ENCODE data around the gene PLG.
"Not testable (repeated sequence)": the region's sequence is repeated elsewhere in the genome, so short reads cannot be mapped to it uniquely, and the experiment has no call there.

The PLG gene

DNA sequence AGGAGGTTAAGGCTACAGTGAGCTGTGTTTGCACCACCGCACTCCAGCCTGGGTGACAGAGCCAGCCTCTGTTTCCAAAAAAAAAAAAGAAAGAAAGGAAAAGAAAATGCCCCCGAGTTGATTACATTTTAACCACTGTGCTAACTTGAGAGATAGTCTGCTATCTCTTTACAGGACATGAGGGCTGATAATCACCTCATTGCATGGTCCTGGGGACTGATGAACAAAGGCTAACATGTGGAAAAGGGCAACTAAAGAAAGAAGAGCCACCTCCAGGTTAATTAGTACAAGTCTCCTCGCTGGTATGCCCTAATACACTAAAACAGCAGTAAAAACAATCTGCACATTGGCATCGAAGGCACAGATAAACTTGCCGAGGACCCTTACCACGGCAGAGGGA lies 4.2 kb upstream of the PLG start:
- Mint-ChIP-seq H3K36me3 (ENCODE audit: low read depth) (no peaks in the 10 kb centered on the region), H3K27ac (no peak overlapping the region), H3K4me3 (no peak overlapping the region), H3K9me3 (peaks cover 11% of the 10 kb centered on the region), H3K4me1 (no peaks in the 10 kb centered on the region), H3K27me3 (ENCODE audit: low read depth) (no peaks in the 10 kb centered on the region)
- TF ChIP-seq, protein P1, sequence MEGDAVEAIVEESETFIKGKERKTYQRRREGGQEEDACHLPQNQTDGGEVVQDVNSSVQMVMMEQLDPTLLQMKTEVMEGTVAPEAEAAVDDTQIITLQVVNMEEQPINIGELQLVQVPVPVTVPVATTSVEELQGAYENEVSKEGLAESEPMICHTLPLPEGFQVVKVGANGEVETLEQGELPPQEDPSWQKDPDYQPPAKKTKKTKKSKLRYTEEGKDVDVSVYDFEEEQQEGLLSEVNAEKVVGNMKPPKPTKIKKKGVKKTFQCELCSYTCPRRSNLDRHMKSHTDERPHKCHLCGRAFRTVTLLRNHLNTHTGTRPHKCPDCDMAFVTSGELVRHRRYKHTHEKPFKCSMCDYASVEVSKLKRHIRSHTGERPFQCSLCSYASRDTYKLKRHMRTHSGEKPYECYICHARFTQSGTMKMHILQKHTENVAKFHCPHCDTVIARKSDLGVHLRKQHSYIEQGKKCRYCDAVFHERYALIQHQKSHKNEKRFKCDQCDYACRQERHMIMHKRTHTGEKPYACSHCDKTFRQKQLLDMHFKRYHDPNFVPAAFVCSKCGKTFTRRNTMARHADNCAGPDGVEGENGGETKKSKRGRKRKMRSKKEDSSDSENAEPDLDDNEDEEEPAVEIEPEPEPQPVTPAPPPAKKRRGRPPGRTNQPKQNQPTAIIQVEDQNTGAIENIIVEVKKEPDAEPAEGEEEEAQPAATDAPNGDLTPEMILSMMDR (IDR thresholded peaks at IDR 0.05; ENCODE audit: unreplicated experiment in 3 of 3), result no peak

DNA sequence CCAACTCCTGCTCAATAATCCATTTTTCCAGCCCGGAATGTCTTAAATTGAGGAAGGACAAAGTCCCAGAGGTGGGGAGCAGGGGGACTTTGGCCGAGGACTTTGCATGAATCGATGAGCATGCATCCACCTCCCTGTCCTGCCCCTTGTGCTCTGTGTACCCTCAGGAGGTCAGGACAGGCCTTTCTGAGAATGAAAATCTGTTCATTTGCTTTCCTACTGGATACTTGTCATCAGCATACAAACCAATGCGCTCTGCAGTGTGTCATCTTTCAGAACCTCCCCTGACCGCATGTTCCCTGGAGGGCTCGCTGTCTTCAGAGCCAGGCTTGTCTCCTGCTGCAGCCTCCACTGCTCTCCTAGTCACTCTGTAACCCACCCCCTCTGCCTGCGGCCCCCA lies 2.6 kb downstream of the PLG start:
- not testable (repeated sequence) for H3K27ac Mint-ChIP-seq; H3K4me1 Mint-ChIP-seq; H3K4me3 Mint-ChIP-seq; H3K27me3 Mint-ChIP-seq (ENCODE audit: low read depth); H3K9me3 Mint-ChIP-seq; H3K36me3 Mint-ChIP-seq (ENCODE audit: low read depth)

DNA sequence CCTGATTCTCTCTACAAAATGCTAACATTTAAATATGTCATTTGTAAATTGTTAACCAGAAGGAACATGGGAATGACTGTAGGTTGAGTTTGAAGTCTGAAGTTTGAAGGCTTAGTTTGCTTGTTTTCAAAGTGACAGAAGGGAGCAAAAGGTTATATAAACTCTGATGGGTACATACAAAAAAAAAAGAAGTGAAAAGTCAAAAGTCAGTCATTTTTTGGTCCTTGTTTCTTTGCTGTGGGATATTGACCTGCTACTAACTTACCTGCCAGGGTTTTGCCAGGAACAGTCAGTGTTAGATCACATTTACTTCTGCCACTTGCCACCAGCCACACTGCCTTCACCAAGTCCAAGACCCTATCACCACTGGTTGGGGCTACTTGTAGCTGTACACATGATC lies 6.9 kb downstream of the PLG start:
- H3K4me3 Mint-ChIP-seq; H3K27ac Mint-ChIP-seq; H3K4me1 Mint-ChIP-seq; H3K36me3 Mint-ChIP-seq (ENCODE audit: low read depth); H3K9me3 Mint-ChIP-seq; H3K27me3 Mint-ChIP-seq (ENCODE audit: low read depth): not testable (repeated sequence)

DNA sequence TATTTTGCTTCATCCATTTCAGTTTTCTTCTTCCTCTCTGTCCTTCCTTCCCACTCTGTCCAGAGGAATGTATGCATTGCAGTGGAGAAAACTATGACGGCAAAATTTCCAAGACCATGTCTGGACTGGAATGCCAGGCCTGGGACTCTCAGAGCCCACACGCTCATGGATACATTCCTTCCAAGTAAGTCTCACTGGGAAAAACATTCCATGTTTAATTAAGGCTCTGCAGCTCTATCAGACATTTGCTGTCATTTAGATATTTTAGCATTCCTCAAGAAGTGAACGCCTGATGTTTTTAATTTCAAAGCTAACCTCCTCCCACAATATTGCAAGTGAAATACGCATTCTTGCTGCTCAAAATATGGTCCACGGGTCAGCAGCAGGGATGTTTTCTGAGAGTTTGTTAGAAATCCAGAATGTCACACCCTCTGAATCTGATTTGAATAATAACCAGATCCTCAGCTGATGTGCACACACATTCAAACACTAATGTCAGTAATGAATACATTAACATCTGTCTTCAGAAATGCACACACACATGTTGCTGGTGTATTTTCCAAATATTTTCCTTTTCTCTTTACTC lies 12.8 kb downstream of the PLG start:
- no peaks in the 10 kb centered on the region for H3K36me3 Mint-ChIP-seq (ENCODE audit: low read depth)
- H3K4me3 Mint-ChIP-seq, result no peak overlapping the region
- peak overlapping the region in 1 of 3 experiments; percentile 12 for H3K27ac Mint-ChIP-seq
- peaks cover 10% of the 10 kb centered on the region for H3K4me1 Mint-ChIP-seq
- H3K9me3 Mint-ChIP-seq, result no peaks in the 10 kb centered on the region
- TF ChIP-seq, protein P1 (IDR thresholded peaks at IDR 0.05; ENCODE audit: unreplicated experiment in 3 of 3), result no peak
- no peaks in the 10 kb centered on the region for H3K27me3 Mint-ChIP-seq (ENCODE audit: low read depth)

DNA sequence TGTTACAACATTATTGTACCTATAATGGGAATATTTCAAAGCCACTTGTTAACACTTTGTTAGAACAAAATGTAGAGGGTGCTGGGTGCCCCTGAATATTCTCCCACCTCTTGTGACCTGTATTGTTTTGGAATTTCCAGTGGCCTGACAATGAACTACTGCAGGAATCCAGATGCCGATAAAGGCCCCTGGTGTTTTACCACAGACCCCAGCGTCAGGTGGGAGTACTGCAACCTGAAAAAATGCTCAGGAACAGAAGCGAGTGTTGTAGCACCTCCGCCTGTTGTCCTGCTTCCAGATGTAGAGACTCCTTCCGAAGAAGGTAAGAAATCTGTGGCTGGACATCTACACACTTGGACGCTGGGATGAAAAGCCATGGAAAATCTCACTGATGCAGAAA lies 28.9 kb downstream of the PLG start:
- Mint-ChIP-seq H3K27me3 (ENCODE audit: low read depth) (peaks cover 5% of the 10 kb centered on the region), H3K4me3 (no peak overlapping the region), H3K36me3 (ENCODE audit: low read depth) (no peaks in the 10 kb centered on the region), H3K4me1 (no peaks in the 10 kb centered on the region), H3K9me3 (no peaks in the 10 kb centered on the region), H3K27ac (no peak overlapping the region)
- TF ChIP-seq, protein P1 (IDR thresholded peaks at IDR 0.05; ENCODE audit: unreplicated experiment in 3 of 3), result peak in 2 of 3 experiments; percentile 24 to 26

DNA sequence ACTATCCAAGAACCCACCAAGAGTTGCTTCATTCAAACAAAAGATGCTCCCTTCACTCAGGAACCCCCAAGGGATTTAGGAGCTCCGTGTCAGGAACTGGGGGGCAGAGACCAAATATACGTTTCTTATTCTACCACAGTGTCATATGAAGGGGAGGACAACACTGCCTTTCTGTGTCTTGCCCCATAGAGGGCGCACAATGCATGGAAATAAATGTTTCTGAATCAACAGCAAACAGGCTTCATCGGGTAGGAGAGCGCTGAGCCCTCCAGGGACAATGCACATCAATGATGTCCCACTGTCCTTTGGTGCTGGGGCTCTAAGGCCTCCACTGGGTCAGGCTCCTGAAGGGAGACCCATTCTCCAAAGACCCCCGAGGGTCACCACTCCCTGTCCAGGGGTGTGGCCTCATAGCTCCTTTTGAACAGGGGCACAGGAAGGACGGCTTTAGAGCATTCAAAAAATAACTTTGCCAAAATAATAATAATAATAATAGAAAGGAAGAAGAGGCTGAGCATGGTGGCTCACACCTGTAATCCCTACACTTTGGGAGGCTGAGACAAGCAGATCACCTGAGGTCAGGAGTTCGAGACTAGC lies 31.1 kb downstream of the PLG start:
- no peaks in the 10 kb centered on the region for H3K4me1 Mint-ChIP-seq
- TF ChIP-seq, protein P1 (IDR thresholded peaks at IDR 0.05; ENCODE audit: unreplicated experiment in 3 of 3), result peak; percentile 64 to 74 (median 69)
- no peak overlapping the region for H3K4me3 Mint-ChIP-seq
- H3K27me3 Mint-ChIP-seq (ENCODE audit: low read depth), result peaks cover 5% of the 10 kb centered on the region
- H3K9me3 Mint-ChIP-seq, result no peaks in the 10 kb centered on the region
- no peak overlapping the region for H3K27ac Mint-ChIP-seq
- H3K36me3 Mint-ChIP-seq (ENCODE audit: low read depth), result no peaks in the 10 kb centered on the region

DNA sequence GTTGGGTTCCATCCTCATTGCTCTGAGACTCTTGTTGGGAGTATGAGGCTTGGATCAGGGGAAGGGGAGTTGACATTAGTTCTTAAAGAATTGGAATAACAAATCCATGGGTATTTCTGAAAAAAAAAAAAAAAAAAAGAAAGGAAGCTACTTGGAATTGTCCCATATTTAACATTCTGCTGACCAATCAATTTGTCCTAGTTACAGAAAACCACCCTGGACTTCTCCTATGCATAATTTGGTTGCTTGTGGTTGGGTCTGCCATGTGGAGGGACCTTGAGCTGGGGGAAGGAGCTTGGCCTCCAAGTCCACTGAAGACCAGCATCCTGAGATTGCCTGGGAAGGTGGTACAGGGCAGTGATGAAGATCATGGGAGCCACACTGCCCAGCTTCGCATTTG lies 32.6 kb downstream of the PLG start:
- Mint-ChIP-seq H3K9me3 (no peaks in the 10 kb centered on the region), H3K27ac (no peak overlapping the region), H3K27me3 (ENCODE audit: low read depth) (peaks cover 5% of the 10 kb centered on the region), H3K36me3 (ENCODE audit: low read depth) (no peaks in the 10 kb centered on the region), H3K4me3 (no peak overlapping the region), H3K4me1 (no peaks in the 10 kb centered on the region)
- TF ChIP-seq, protein P1 (IDR thresholded peaks at IDR 0.05; ENCODE audit: unreplicated experiment in 3 of 3), result no peak
